ENCODE data around the gene HID1.

The HID1 gene

GRCh38 chr17:74939534-74939933, 33.0 kb downstream of the HID1 start:
- Histone ChIP-seq H3K9ac (ENCODE audit: low read length) (no peak overlapping the region), H3K27ac (ENCODE audit: low read depth, low read length) (no peak overlapping the region), H3K4me1 (ENCODE audit: insufficient read depth, low read length) (no peaks in the 10 kb centered on the region), H3K27me3 (ENCODE audit: control insufficient read depth in 1 of 2, insufficient read depth in 2 of 2, low read length in 2 of 2) (peaks cover 22 to 48% of the 10 kb centered on the region in 2 donors), H3K4me3 (ENCODE audit: low read depth in 1 of 2, low read length in 2 of 2) (no peak overlapping the region), H3K9me3 (ENCODE audit: low read length) (no peaks in the 10 kb centered on the region), H3K36me3 (ENCODE audit: insufficient read depth, low read length) (no peaks in the 10 kb centered on the region)

DNA sequence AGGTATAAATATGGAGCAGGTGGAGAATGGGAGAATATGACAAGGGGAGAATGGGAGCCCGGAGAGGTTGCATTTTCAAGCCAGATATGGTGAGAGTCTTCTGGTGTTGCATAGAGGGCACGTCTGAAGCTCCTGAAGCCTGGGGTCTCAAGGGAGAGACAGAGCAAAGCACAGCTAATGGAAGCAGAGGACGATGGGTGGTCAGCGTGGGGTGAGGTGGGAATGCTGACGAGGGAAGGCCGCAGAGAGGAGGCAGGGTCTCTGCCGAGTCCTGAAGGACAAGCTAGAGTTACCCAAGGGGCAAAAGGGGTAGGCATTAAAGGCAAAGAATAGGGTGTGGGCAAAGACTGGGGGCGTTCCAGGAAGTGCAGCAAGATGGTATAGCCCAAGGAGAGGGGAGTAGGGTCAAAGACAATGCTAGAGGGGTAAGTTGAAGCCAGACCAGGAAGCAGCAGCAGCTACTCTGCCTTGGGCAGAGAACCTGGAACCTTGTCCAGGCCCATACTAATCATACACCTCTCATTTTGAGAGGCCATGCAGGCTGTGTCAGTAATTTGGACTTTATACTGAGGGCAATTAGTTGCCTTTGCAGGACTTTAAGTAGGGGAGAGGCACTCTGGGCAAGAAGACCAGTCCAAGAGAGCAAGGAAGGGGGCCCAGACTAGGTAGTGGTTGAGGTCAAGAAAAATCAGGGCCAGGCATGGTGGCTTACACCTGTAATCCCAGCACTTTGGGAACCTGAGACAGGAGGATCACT, 34.2 kb downstream of the HID1 start:
- Histone ChIP-seq H3K9ac (ENCODE audit: low read length) (no peak overlapping the region), H3K27ac (ENCODE audit: low read depth, low read length) (no peak overlapping the region), H3K4me1 (ENCODE audit: insufficient read depth, low read length) (no peaks in the 10 kb centered on the region), H3K36me3 (ENCODE audit: insufficient read depth, low read length) (no peaks in the 10 kb centered on the region), H3K9me3 (ENCODE audit: low read length) (no peaks in the 10 kb centered on the region), H3K27me3 (ENCODE audit: control insufficient read depth in 1 of 2, insufficient read depth in 2 of 2, low read length in 2 of 2) (peaks cover 22 to 52% of the 10 kb centered on the region in 2 donors), H3K4me3 (ENCODE audit: low read depth in 1 of 2, low read length in 2 of 2) (no peak overlapping the region)

GRCh38 chr17:74937064-74938051, 35.2 kb downstream of the HID1 start:
- H3K9ac ChIP-seq (ENCODE audit: low read length): no peak overlapping the region
- no peak overlapping the region for H3K4me3 ChIP-seq (ENCODE audit: low read depth in 1 of 2, low read length in 2 of 2)
- H3K9me3 ChIP-seq (ENCODE audit: low read length): no peaks in the 10 kb centered on the region
- H3K27ac ChIP-seq (ENCODE audit: low read depth, low read length): no peak overlapping the region
- no peaks in the 10 kb centered on the region for H3K36me3 ChIP-seq (ENCODE audit: insufficient read depth, low read length)
- no peaks in the 10 kb centered on the region for H3K4me1 ChIP-seq (ENCODE audit: insufficient read depth, low read length)
- peaks cover 22 to 57% of the 10 kb centered on the region in 2 donors for H3K27me3 ChIP-seq (ENCODE audit: control insufficient read depth in 1 of 2, insufficient read depth in 2 of 2, low read length in 2 of 2)

GRCh38 chr17:74936470-74936799, 36.1 kb downstream of the HID1 start:
- no peak overlapping the region for H3K9ac ChIP-seq (ENCODE audit: low read length)
- no peaks in the 10 kb centered on the region for H3K36me3 ChIP-seq (ENCODE audit: insufficient read depth, low read length)
- peaks cover 22 to 57% of the 10 kb centered on the region in 2 donors for H3K27me3 ChIP-seq (ENCODE audit: control insufficient read depth in 1 of 2, insufficient read depth in 2 of 2, low read length in 2 of 2)
- H3K27ac ChIP-seq (ENCODE audit: low read depth, low read length): no peak overlapping the region
- H3K4me3 ChIP-seq (ENCODE audit: low read depth in 1 of 2, low read length in 2 of 2): no peak overlapping the region
- no peaks in the 10 kb centered on the region for H3K9me3 ChIP-seq (ENCODE audit: low read length)
- H3K4me1 ChIP-seq (ENCODE audit: insufficient read depth, low read length): no peaks in the 10 kb centered on the region

DNA sequence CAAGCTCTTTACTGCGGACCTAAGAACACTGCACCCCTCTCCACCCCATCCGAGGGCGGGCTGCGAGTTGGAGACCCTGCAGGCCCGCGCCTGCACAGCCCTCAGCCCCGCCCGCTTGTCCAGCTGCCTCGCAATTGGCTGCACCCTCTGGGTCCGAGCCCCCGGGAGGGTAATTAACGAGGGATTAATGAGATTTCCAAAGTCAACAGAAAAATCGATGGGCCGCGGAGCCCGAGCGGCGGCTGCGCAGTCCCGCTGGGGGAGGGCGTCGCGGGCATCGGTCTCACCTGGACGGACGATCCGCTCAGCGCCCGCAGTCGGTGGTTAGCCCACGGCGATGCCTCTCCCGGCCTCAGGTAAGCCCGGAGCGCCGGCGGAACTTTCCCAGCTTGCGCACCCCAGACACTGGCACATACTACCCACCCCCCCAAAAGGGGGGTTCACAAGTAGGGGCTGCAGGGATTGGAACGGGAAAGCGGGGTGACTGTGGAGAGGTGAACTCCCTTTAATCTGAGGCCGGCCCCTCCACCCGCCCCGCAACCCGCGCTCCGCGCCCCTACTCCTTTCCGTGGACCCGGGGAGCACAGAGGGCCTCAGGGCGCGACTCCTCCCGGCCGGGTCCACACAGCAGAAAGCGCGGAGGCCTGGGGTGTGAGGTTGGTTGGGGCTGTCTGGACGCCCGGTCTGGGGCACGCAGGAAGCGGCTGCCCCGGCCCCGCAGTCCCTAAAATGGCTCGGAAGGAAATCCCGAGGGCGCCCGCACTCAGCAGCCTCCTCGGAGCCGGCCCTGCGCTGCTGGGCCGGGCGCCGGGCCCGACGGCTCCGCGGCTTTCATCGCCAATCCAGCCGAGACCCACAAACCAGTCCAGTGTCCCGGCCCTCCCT, 36.7 kb downstream of the HID1 start, which contains the start of gene OTOP3:
OTOP3 (plus strand) TSS at position 314 of the 885 bp plus-strand sequence; CDS start at position 338, 24 bp downstream.
- Histone ChIP-seq H3K27ac (ENCODE audit: low read depth, low read length) (no peak within 1 kb of the TSS), H3K36me3 (ENCODE audit: insufficient read depth, low read length) (no peaks in the 10 kb centered on the region), H3K27me3 (ENCODE audit: control insufficient read depth in 1 of 2, insufficient read depth in 2 of 2, low read length in 2 of 2) (peaks cover 22 to 52% of the 10 kb centered on the region in 2 donors), H3K9me3 (ENCODE audit: low read length) (no peaks in the 10 kb centered on the region), H3K4me3 (ENCODE audit: low read depth in 1 of 2, low read length in 2 of 2) (no peak within 1 kb of the TSS), H3K4me1 (ENCODE audit: insufficient read depth, low read length) (no peaks in the 10 kb centered on the region), H3K9ac (ENCODE audit: low read length) (no peak within 1 kb of the TSS)

DNA sequence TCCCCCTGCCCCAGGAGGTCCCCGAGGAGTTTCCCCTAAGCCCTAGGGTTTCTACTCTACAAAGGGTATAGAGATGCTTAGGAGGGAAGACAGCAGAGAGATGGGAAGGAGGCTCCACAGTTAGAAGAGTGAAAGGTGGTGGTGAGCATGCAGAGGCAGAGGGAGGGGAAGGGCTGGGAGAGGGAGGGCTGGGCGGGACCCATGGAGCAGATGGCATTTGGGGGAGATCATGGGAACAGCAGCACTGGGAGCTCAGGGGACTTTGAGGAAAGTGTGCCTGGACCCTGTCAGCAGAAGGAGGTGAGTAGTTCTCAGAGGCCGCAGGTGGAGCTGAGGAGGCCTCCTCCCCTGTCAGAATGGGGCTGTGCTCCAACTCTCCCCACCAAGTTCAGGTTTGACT, 37.5 kb downstream of the HID1 start:
- Histone ChIP-seq H3K27me3 (ENCODE audit: control insufficient read depth in 1 of 2, insufficient read depth in 2 of 2, low read length in 2 of 2) (peaks cover 22 to 52% of the 10 kb centered on the region in 2 donors), H3K27ac (ENCODE audit: low read depth, low read length) (no peak overlapping the region), H3K4me3 (ENCODE audit: low read depth in 1 of 2, low read length in 2 of 2) (no peak overlapping the region), H3K4me1 (ENCODE audit: insufficient read depth, low read length) (no peaks in the 10 kb centered on the region), H3K9ac (ENCODE audit: low read length) (no peak overlapping the region), H3K36me3 (ENCODE audit: insufficient read depth, low read length) (no peaks in the 10 kb centered on the region), H3K9me3 (ENCODE audit: low read length) (no peaks in the 10 kb centered on the region)

DNA sequence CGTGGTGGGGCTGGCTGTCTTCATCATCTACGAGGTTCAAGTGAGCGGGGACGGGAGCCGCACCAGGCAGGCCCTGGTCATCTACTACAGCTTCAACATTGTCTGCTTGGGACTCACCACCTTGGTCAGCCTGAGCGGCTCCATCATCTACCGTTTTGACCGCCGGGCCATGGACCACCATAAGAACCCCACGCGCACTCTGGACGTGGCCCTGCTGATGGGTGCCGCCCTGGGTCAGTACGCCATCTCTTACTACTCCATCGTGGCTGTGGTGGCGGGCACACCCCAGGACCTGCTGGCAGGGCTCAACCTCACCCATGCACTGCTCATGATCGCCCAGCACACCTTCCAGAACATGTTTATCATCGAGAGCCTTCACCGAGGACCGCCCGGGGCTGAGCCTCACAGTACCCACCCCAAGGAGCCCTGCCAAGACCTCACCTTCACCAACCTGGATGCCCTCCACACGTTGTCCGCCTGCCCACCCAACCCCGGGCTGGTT, 42.0 kb downstream of the HID1 start:
- H3K9me3 ChIP-seq (ENCODE audit: low read length): no peaks in the 10 kb centered on the region
- peaks cover 7 to 31% of the 10 kb centered on the region in 2 donors for H3K27me3 ChIP-seq (ENCODE audit: control insufficient read depth in 1 of 2, insufficient read depth in 2 of 2, low read length in 2 of 2)
- no peaks in the 10 kb centered on the region for H3K36me3 ChIP-seq (ENCODE audit: insufficient read depth, low read length)
- H3K4me3 ChIP-seq (ENCODE audit: low read depth in 1 of 2, low read length in 2 of 2): no peak overlapping the region
- no peaks in the 10 kb centered on the region for H3K4me1 ChIP-seq (ENCODE audit: insufficient read depth, low read length)
- no peak overlapping the region for H3K9ac ChIP-seq (ENCODE audit: low read length)
- no peak overlapping the region for H3K27ac ChIP-seq (ENCODE audit: low read depth, low read length)

GRCh38 chr17:74928786-74929185, 43.8 kb downstream of the HID1 start:
- Histone ChIP-seq H3K9ac (ENCODE audit: low read length) (no peak overlapping the region), H3K27me3 (ENCODE audit: control insufficient read depth in 1 of 2, insufficient read depth in 2 of 2, low read length in 2 of 2) (peaks cover 18 to 42% of the 10 kb centered on the region in 2 donors), H3K4me3 (ENCODE audit: low read depth in 1 of 2, low read length in 2 of 2) (no peak overlapping the region), H3K27ac (ENCODE audit: low read depth, low read length) (no peak overlapping the region), H3K36me3 (ENCODE audit: insufficient read depth, low read length) (no peaks in the 10 kb centered on the region), H3K9me3 (ENCODE audit: low read length) (no peaks in the 10 kb centered on the region), H3K4me1 (ENCODE audit: insufficient read depth, low read length) (no peaks in the 10 kb centered on the region)

- H3K4me1 ChIP-seq (ENCODE audit: insufficient read depth, low read length): no peaks in the 10 kb centered on the region
- no peaks in the 10 kb centered on the region for H3K9me3 ChIP-seq (ENCODE audit: low read length)
- no peak overlapping the region for H3K4me3 ChIP-seq (ENCODE audit: low read depth in 1 of 2, low read length in 2 of 2)
- peaks cover 29 to 59% of the 10 kb centered on the region in 2 donors for H3K27me3 ChIP-seq (ENCODE audit: control insufficient read depth in 1 of 2, insufficient read depth in 2 of 2, low read length in 2 of 2)
- no peak overlapping the region for H3K9ac ChIP-seq (ENCODE audit: low read length)
- H3K36me3 ChIP-seq (ENCODE audit: insufficient read depth, low read length): no peaks in the 10 kb centered on the region
- H3K27ac ChIP-seq (ENCODE audit: low read depth, low read length): no peak overlapping the region
Observed at GRCh38 chr17:74925242-74925641, 47.3 kb downstream of the HID1 start.

DNA sequence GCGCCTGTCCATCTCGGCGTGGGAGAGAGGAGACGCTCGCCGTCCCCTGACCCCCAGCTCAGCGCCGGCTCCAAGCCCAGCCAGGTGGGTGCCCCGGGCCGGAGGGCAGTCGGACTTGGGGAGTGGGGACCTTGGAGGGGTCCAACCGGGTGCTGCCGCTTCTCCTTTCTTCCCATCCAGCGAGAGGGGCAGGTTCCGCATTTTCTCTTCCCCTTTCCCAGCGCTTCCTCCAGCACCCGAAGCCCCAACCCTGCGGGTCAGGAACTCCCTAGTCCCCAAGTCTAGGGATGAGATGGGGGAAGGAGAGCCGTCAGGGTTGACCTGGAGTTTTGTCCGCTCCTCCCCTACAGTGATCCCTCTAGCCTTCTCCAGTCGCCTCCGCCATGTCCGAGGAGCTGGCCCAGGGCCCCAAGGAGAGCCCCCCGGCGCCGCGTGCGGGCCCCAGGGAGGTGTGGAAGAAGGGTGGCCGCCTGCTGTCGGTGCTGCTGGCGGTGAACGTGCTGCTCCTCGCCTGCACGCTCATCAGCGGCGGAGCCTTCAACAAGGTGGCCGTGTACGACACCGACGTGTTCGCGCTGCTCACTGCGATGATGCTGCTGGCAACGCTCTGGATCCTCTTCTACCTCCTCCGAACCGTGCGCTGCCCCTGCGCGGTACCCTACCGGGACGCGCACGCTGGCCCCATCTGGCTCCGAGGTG, 48.2 kb downstream of the HID1 start, which contains the start of gene OTOP2:
OTOP2 (plus strand) TSS at position 24 of the 699 bp plus-strand sequence; CDS start at position 384, 360 bp downstream.
- Histone ChIP-seq H3K4me1 (ENCODE audit: insufficient read depth, low read length) (no peaks in the 10 kb centered on the region), H3K9ac (ENCODE audit: low read length) (no peak within 1 kb of the TSS), H3K27me3 (ENCODE audit: control insufficient read depth in 1 of 2, insufficient read depth in 2 of 2, low read length in 2 of 2) (peaks cover 29 to 67% of the 10 kb centered on the region in 2 donors), H3K4me3 (ENCODE audit: low read depth in 1 of 2, low read length in 2 of 2) (peak within 1 kb of the TSS in 1 of 2 donors; percentile 2), H3K9me3 (ENCODE audit: low read length) (no peaks in the 10 kb centered on the region), H3K36me3 (ENCODE audit: insufficient read depth, low read length) (no peaks in the 10 kb centered on the region), H3K27ac (ENCODE audit: low read depth, low read length) (no peak within 1 kb of the TSS)
